Measurements from ENCODE around the gene INO80.

DNA sequence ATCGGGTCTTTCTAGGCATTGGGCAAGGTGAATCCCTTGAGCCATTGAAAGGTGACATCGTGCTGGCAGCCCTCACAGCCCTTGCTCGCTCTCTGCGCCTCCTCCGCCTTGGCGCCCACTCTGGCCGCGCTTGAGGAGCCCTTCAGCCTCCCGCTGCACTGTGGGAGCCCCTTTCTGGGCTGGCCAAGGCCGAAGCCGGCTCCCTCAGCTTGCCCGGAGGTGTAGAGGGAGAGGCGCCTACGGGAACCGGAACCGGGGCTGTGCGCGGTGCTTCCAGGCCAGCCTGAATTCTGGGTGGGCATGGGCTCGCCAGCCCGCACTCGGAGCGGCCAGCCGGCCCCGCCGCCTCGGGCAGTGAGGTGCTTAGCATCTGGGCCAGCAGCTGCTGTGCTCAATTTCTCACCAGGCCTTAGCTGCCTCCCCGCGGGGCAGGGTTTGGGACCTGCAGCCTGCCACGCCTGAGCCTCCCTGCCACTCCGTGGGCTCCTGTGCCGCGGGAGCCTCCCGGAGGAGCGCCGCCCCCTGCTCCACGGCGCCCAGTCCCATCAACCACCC is 35.4 kb upstream of the INO80 start:
- TF ChIP-seq, protein P1, sequence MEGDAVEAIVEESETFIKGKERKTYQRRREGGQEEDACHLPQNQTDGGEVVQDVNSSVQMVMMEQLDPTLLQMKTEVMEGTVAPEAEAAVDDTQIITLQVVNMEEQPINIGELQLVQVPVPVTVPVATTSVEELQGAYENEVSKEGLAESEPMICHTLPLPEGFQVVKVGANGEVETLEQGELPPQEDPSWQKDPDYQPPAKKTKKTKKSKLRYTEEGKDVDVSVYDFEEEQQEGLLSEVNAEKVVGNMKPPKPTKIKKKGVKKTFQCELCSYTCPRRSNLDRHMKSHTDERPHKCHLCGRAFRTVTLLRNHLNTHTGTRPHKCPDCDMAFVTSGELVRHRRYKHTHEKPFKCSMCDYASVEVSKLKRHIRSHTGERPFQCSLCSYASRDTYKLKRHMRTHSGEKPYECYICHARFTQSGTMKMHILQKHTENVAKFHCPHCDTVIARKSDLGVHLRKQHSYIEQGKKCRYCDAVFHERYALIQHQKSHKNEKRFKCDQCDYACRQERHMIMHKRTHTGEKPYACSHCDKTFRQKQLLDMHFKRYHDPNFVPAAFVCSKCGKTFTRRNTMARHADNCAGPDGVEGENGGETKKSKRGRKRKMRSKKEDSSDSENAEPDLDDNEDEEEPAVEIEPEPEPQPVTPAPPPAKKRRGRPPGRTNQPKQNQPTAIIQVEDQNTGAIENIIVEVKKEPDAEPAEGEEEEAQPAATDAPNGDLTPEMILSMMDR (conservative IDR thresholded peaks at IDR 0.05; ENCODE audit: low read length), result no peak
- TF ChIP-seq EZH2phosphoT487 (IDR thresholded peaks at IDR 0.05; ENCODE audit: borderline replicate concordance, low read depth, low read length), result no peak

Measured in OCI-LY7 (cell line).